Smooth muscle cell (in vitro differentiated cells): ENCODE data around the gene RPL31. TPM values are rescaled to one million over a fixed set of nuclear protein-coding genes. Genes with fewer than 3 reads are reported as not detected.

Experiments used
- DNase-seq: peaks from one replicate; lab custom pipeline; 2025; ENCODE audit not compliant: unreplicated experiment; lab: John Stamatoyannopoulos, UW
- H2AFZ ChIP-seq: fragments of 200-600 bp; sonication (generic); 2 replicates; pipeline ENCODE4 v1.6.0; 2016; ENCODE audit warnings: antibody characterized with exemption, low read depth, mild to moderate bottlenecking
- H3F3A ChIP-seq: fragments of 200-600 bp; sonication (generic); 2 replicates; pipeline ENCODE4 v1.6.0; 2017; ENCODE audit warnings: antibody characterized with exemption, low read depth
- H3K27ac ChIP-seq: fragments of 200-600 bp; sonication (generic); 2 replicates; pipeline ENCODE4 v1.5.1; 2016; ENCODE audit warnings: low read depth, mild to moderate bottlenecking
- H3K27me3 ChIP-seq: fragments of 200-600 bp; sonication (generic); 2 replicates; pipeline ENCODE4 v1.6.1; 2016; ENCODE audit warnings: low read depth, mild to moderate bottlenecking
- H3K36me3 ChIP-seq: fragments of 200-600 bp; sonication (generic); 2 replicates; pipeline ENCODE4 v1.5.1; 2016; ENCODE audit warnings: low read depth
- H3K4me1 ChIP-seq: fragments of 200-600 bp; sonication (generic); 2 replicates; pipeline ENCODE4 v1.5.1; 2016; ENCODE audit warnings: low read depth
- H3K4me2 ChIP-seq: fragments of 200-600 bp; sonication (generic); 2 replicates; pipeline ENCODE4 v1.6.0; 2016; ENCODE audit warnings: mild to moderate bottlenecking
- H3K4me3 ChIP-seq: fragments of 200-600 bp; sonication (generic); 2 replicates; pipeline ENCODE4 v1.5.1; 2016; ENCODE audit warnings: mild to moderate bottlenecking
- H3K79me2 ChIP-seq: fragments of 200-600 bp; sonication (generic); 2 replicates; pipeline ENCODE4 v1.6.0; 2016; ENCODE audit warnings: low read depth, mild to moderate bottlenecking
- H3K9ac ChIP-seq: fragments of 200-600 bp; sonication (generic); 2 replicates; pipeline ENCODE4 v1.6.0; 2016; ENCODE audit warnings: low read depth
- H3K9me3 ChIP-seq: fragments of 200-600 bp; sonication (generic); replicated peaks from 2 replicates; pipeline ENCODE4 v1.5.1; 2016; ENCODE audit warnings: low read depth
- H4K20me1 ChIP-seq: fragments of 200-600 bp; sonication (generic); 2 replicates; pipeline ENCODE4 v1.6.0; 2016; ENCODE audit warnings: low read depth
- WGBS: methylation state at CpG from one replicate; pipeline ENCODE4 v1.1.7; 2016; ENCODE audit warnings: low lambda C conversion rate; 5-methylcytosine and 5-hydroxymethylcytosine counted together
- polyA plus RNA-seq: library from polyadenylated mRNA; unstranded; fragments of >200 nt; fragmentation: Nextera tagmentation; extraction: Ambion mirVana; gene quantifications from 2 replicates; pipeline ENCODE4 v1.2.1, GENCODE V29; 2016
- total RNA-seq: library from RNA; depleted of rRNA; stranded (reverse); fragments of >200 nt; gene quantifications from 2 replicates; pipeline ENCODE4 v1.2.3, GENCODE V29; 2014
- TF ChIP-seq, protein P1 (sequence below): fragments of 200-600 bp; sonication (generic); IDR thresholded peaks from 2 replicates; pipeline ENCODE4 v1.5.1; 2017; ENCODE audit warnings: borderline replicate concordance, mild to moderate bottlenecking, antibody characterized with exemption; ENCODE audit not compliant: insufficient read depth, poor library complexity, severe bottlenecking

The RPL31 gene
- total and polyA plus RNA-seq, 2 experiments from 2014 or later, result 1,320 to 1,508 TPM

DNA sequence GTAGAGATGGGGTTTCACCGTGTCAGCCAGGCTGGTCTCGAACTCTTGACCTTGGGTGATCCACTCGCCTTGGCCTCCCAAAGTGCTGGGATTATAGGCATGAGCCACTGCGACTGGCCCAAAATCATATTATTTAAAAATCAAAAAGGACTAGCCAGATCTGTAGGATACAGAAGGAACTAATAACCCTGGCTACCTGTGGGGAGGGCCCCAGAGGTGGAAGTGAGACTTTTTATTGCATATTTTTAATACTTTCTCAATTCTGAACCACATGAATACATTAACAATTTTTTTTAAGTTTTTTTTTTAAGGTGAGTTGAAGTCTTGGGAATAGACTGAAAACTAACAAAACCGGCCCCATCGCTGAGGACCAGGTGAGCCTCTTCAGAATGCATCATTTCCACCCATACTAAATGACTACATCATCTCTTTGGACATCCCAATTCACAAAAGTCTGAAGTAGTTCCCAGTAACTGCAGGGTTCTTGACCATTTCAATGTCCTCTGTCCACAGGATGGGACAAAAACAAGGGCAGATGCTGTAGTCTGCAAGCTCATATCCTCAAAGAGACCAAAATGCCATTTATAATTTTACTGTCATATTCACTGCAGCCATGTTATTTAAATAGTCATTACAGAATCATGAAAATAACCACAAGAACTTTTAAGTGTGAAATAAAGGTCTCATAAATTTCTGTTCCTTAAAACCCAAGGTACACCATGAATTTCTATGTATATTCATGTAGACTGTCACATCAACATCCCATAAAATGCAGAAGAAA, 21.4 kb downstream of the RPL31 start:
- no peaks in the 10 kb centered on the region for H3K36me3 ChIP-seq
- no peaks in the 10 kb centered on the region for H3F3A ChIP-seq
- no peaks in the 10 kb centered on the region for H3K79me2 ChIP-seq
- no peak overlapping the region for H3K27ac ChIP-seq
- H3K4me1 ChIP-seq, result no peaks in the 10 kb centered on the region
- H3K4me2 ChIP-seq, result no peak overlapping the region
- no peak for DNase-seq
- no peaks in the 10 kb centered on the region for H3K27me3 ChIP-seq
- over 99% methylated on average over 6 of the region's 6 CpGs for WGBS
- no peak overlapping the region for H2AFZ ChIP-seq
- TF ChIP-seq, protein P1, sequence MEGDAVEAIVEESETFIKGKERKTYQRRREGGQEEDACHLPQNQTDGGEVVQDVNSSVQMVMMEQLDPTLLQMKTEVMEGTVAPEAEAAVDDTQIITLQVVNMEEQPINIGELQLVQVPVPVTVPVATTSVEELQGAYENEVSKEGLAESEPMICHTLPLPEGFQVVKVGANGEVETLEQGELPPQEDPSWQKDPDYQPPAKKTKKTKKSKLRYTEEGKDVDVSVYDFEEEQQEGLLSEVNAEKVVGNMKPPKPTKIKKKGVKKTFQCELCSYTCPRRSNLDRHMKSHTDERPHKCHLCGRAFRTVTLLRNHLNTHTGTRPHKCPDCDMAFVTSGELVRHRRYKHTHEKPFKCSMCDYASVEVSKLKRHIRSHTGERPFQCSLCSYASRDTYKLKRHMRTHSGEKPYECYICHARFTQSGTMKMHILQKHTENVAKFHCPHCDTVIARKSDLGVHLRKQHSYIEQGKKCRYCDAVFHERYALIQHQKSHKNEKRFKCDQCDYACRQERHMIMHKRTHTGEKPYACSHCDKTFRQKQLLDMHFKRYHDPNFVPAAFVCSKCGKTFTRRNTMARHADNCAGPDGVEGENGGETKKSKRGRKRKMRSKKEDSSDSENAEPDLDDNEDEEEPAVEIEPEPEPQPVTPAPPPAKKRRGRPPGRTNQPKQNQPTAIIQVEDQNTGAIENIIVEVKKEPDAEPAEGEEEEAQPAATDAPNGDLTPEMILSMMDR, result no peak
- no peaks in the 10 kb centered on the region for H4K20me1 ChIP-seq
- H3K9ac ChIP-seq, result no peak overlapping the region
- H3K4me3 ChIP-seq, result no peak overlapping the region
- H3K9me3 ChIP-seq, result no peaks in the 10 kb centered on the region

DNA sequence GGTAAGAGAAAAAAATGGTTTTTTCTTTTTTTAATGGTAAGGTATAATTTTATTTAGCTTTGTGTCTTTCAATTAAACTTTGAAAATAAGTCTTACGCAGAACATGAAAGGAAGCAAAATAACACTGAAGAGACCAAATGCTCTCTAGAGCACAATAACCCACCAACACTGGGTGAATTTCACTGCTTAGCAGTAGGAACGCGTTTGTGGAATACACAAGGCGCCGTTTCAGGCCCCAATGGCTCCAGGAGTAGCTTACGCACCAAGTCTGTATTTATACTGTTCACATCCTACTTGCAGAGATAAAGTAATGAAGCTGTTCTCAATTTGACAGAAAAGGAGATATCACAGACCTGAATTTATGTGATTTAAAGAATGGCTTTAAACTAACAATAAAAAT, 23.5 kb downstream of the RPL31 start:
- no peaks in the 10 kb centered on the region for H3K27me3 ChIP-seq
- 92% methylated on average over 6 of the region's 6 CpGs for WGBS

DNA sequence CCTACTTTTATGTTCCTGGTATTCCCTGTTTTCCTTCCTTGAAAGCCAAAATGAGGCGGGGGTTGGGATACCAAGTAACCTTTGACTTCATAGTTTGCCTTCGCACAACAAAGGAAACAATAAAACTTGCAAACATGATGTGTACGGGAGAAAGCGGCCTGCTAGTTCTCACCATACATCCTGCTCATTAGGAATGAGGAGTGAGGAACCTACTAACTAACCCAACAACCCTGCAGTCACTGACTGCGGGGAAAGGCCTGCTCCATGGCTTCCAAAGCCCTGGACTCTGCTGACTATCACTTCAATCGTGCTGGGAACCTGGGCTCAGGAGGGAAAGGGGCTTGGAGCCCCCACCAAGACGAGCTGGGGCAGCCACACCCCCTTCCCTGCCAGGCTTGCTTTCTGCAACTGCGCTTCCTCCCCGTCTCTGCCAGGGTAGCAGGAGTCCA, 24.2 kb downstream of the RPL31 start:
- Histone ChIP-seq H4K20me1 (no peaks in the 10 kb centered on the region), H3K4me1 (no peaks in the 10 kb centered on the region), H3K27me3 (no peaks in the 10 kb centered on the region), H3K9me3 (no peaks in the 10 kb centered on the region), H2AFZ (no peak overlapping the region), H3K79me2 (no peaks in the 10 kb centered on the region), H3K27ac (no peak overlapping the region), H3K36me3 (no peaks in the 10 kb centered on the region), H3K4me3 (no peak overlapping the region), H3F3A (no peaks in the 10 kb centered on the region), H3K4me2 (no peak overlapping the region), H3K9ac (no peak overlapping the region)
- no peak for DNase-seq
- 56% methylated on average over 9 of the region's 9 CpGs for WGBS
- TF ChIP-seq, protein P1, result no peak

More for the DNA sequence above, 23.5 kb downstream of the RPL31 start:
- no peak overlapping the region for H3K27ac ChIP-seq
- no peak for DNase-seq
- no peaks in the 10 kb centered on the region for H3F3A ChIP-seq
- H3K36me3 ChIP-seq, result no peaks in the 10 kb centered on the region
- no peaks in the 10 kb centered on the region for H3K9me3 ChIP-seq
- no peak overlapping the region for H3K4me3 ChIP-seq
- TF ChIP-seq, protein P1, result no peak
- no peak overlapping the region for H3K9ac ChIP-seq
- no peak overlapping the region for H2AFZ ChIP-seq
- no peak overlapping the region for H3K4me2 ChIP-seq
- no peaks in the 10 kb centered on the region for H3K4me1 ChIP-seq
- H3K79me2 ChIP-seq, result no peaks in the 10 kb centered on the region
- no peaks in the 10 kb centered on the region for H4K20me1 ChIP-seq
